Peyer's patch (tissue), 4 donors: ENCODE measurements around the gene NTRK2.

Source experiments
- CTCF ChIP-seq, 6 experiments: fragments of 450-650 bp in 4 of 6; fragments of 200-600 bp in 2 of 6; sonication (generic) in 1 of 6; IDR thresholded peaks; one replicate each; pipeline ENCODE4 v1.5.1; 2017 to 2019; ENCODE audit warnings: antibody characterized with exemption in 6 of 6, mild to moderate bottlenecking in 3 of 6, moderate library complexity in 1 of 6
- POLR2A ChIP-seq, 2 donors: fragments of 450-650 bp; IDR thresholded peaks; one replicate each; pipeline ENCODE4 v1.5.1; 2017; ENCODE audit warnings: antibody characterized with exemption in 2 of 2, mild to moderate bottlenecking in 2 of 2, moderate library complexity in 2 of 2

DNA sequence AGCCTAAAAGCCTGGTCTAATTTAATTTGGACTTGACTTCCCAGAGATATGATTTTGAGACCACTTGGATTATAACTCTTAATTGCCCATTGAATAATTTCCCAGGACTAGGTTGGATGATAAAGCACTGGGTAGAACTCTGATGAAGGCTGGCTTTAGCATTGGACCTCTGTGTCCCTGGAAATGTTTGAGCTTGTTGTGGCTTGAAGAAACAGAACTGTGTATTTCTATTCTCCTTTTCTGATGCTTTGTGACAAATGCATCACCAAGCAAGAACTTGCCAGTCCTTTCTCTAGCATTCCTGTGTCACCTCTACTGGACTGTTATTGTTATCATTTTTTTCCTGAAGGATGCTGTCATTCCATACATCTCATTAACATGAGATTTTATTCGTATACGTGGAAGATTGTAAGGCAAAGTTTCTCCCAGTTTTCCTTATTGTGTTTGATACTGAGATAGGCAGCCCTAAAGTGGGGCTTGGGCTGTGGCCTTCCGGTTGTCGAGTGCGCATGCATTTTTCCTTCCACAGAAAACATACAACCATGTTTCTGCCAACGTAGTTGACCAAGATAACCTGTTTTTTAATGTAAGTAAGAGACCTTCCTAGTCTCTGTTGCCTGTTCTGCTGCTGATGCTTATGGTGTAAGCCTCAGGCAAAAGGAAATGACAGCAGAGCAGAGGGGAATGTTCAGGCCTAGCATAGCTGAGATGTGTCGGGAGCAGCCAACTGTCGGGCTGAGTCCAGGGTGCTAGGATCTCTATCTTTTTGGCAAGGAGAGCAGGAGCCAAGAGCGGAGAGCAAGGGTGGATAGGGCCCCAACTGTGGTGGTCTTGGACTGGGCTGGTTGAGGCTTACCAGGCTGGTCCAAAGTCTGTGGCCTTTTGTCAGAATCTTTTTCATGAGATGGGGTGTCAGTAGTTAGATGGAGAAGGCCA lies 2.3 kb downstream of the NTRK2 start:
- TF ChIP-seq POLR2A (IDR thresholded peaks at IDR 0.05) (no peak), CTCF (IDR thresholded peaks at IDR 0.05) (no peak)
